ENCODE data around the gene ALDH16A1.

The ALDH16A1 gene

DNA sequence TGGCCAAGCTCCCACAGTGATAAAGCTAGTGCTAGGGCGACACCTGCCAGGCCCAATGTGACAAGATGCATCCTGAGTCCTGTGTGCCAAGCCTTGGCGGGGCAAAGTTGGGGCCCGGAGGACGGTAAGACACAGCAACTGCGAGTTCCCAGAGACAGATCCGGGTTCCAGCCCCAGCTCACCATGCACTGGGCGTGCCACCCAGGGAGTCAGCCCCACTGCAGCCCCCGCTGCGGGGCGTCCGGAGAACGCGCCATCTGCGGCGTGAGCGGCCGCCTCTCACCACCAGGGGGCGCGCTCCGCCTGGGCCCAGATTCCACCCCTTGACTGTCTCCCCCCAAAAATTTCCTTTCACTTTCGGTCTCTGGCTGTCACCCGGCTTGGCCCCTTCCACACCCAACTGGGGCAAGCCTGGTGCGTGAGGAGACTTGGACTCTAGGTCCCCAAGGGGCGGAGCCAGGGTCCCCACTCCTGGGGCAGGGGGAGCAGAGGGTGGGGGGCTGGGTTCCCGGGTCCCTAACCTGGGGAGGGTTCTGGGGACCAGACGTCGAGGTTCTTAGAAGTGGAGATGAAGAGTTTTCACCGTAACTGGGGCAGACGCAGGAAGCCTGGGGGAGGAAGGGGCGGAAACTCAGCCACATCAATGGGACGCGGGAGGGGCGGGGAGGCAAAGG lies 21.0 kb downstream of the ALDH16A1 start, which contains the start of gene FLT3LG:
FLT3LG (plus strand) TSS at position 348 of the 674 bp plus-strand sequence. CDS start 425 bp downstream, outside the sequence.
- peak within 1 kb of the TSS; percentile 54 to 88 for H3K27ac ChIP-seq

DNA sequence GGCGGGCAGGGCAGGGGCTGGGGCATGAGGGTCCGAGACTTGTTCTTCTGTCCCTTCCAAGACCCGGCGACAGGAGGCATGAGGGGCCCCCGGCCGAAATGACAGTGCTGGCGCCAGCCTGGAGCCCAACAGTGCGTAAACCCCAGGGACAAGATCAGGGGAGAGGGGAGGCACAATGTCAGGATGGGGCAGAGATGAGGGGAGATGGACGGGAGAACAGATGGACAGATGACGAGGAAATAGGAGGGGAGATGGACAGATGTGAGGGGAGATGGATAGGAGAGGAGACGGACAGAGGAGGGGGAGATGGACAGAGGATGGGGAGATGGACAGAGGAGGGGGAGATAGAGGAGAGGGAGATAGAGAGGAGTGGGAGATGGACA lies 21.5 kb downstream of the ALDH16A1 start:
- Histone ChIP-seq H3K27ac (peak overlapping the region; percentile 54 to 88), H3K4me3 (peak overlapping the region; percentile 85)
- no peak for DNase-seq (ENCODE audit: low spot score)
- TF ChIP-seq CTCF (IDR thresholded peaks at IDR 0.05): no peak

More for the DNA sequence above, 21.0 kb downstream of the ALDH16A1 start, which contains the start of gene FLT3LG:
- peak; percentile 91 for DNase-seq (ENCODE audit: low spot score)
- H3K4me3 ChIP-seq: peak within 1 kb of the TSS; percentile 85
- peak; percentile 99 for TF ChIP-seq CTCF (IDR thresholded peaks at IDR 0.05)

- TF ChIP-seq CTCF (IDR thresholded peaks at IDR 0.05): no peak
- DNase-seq (ENCODE audit: low spot score): no peak
- Histone ChIP-seq H3K27ac (peak overlapping the region in 1 of 2 donors; percentile 88), H3K4me3 (peak overlapping the region; percentile 85)
Observed at GRCh38 chr19:49475191-49475917, 22.3 kb downstream of the ALDH16A1 start.

- Histone ChIP-seq H3K27ac (peak overlapping the region in 1 of 2 donors; percentile 88), H3K4me3 (no peak overlapping the region)
- TF ChIP-seq CTCF (IDR thresholded peaks at IDR 0.05): peak; percentile 25
- no peak for DNase-seq (ENCODE audit: low spot score)
Observed at GRCh38 chr19:49475995-49476880, 23.2 kb downstream of the ALDH16A1 start.

DNA sequence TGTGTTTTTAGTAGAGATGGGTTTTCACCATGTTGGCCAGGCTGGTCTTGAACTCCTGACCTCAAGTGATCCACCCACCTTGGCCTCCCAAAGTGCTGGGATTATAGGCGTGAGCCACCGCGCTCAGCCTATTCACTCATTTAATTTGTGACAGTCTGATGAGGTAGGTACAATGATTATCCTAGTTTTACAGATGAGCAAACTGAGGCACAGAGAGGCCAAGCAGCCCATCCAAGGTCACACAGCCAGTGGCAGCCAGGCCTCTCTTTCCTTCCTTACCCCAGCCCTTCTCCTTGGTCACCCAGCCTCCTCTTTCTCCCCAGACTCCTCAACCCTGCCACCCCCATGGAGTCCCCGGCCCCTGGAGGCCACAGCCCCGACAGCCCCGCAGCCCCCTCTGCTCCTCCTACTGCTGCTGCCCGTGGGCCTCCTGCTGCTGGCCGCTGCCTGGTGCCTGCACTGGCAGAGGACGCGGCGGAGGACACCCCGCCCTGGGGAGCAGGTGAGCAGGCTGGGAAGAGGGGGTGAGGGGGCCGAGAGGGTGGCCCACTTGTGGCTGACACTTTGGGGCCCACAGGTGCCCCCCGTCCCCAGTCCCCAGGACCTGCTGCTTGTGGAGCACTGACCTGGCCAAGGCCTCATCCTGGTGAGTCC lies 27.1 kb downstream of the ALDH16A1 start:
- Histone ChIP-seq H3K27ac (no peak overlapping the region), H3K4me3 (no peak overlapping the region)
- TF ChIP-seq CTCF (IDR thresholded peaks at IDR 0.05): no peak
- no peak for DNase-seq (ENCODE audit: low spot score)

GRCh38 chr19:49481020-49481683 lies 28.1 kb downstream of the ALDH16A1 start:
- DNase-seq (ENCODE audit: low spot score): no peak
- TF ChIP-seq CTCF (IDR thresholded peaks at IDR 0.05): no peak
- Histone ChIP-seq H3K27ac (no peak overlapping the region), H3K4me3 (no peak overlapping the region)
